HEK293 (cell line): ENCODE results near the gene CCP110.

Experiments used
- CTCF ChIA-PET: fragments of 350-600 bp; formaldehyde crosslinking; extraction: SDS; loops from one replicate; lab custom pipeline; 2021; ENCODE audit warnings: antibody characterized with exemption; lab: Yijun Ruan, JAX
- POLR2A ChIA-PET: fragments of 300-600 bp; formaldehyde crosslinking; extraction: SDS; loops from one replicate; lab custom pipeline; 2020; ENCODE audit warnings: antibody characterized with exemption, inconsistent platforms; lab: Yijun Ruan, JAX
- H3K27ac ChIP-seq: fragments of 200-500 bp; sonication (Bioruptor generic); 2 replicates; pipeline ENCODE4 v1.5.1; 2014; ENCODE audit warnings: low read depth, low read length, control low read depth, inconsistent platforms; ENCODE audit errors: extremely low read depth
- H3K36me3 ChIP-seq, 2 experiments: fragments of 200-500 bp in 1 of 2; sonication (Bioruptor generic) in 1 of 2; 1 replicate in 1 of 2; 2 replicates in 1 of 2; pipeline ENCODE4 v1.5.1; 2014 to 2017; ENCODE audit warnings: inconsistent platforms in 2 of 2, low read length in 2 of 2; ENCODE audit not compliant: control insufficient read depth in 2 of 2, insufficient read depth in 1 of 2
- H3K4me1 ChIP-seq: fragments of 200-500 bp; sonication (Bioruptor generic); 2 replicates; pipeline ENCODE4 v1.5.1; 2014; ENCODE audit warnings: mild to moderate bottlenecking, low read length, inconsistent platforms; ENCODE audit not compliant: control insufficient read depth, insufficient read depth
- H3K4me3 ChIP-seq: 2 replicates; pipeline ENCODE4 v1.5.1; 2011; ENCODE audit warnings: low read depth, mild to moderate bottlenecking, control low read depth, low read length, moderate library complexity
- H3K9me3 ChIP-seq: fragments of 200-500 bp; sonication (Bioruptor generic); 2 replicates; pipeline ENCODE4 v1.5.1; 2014; ENCODE audit warnings: low read depth, low read length, inconsistent platforms; ENCODE audit not compliant: control insufficient read depth, insufficient read depth
- FEZF1 ChIP-seq: fragments of 450-650 bp; formaldehyde crosslinking; IDR thresholded peaks from 2 replicates; pipeline ENCODE4 v1.5.1; 2016; ENCODE audit warnings: missing biosample characterization, missing genetic modification characterization
- MZF1 ChIP-seq: fragments of 450-650 bp; formaldehyde crosslinking; IDR thresholded peaks from 2 replicates; pipeline ENCODE4 v1.5.1; 2017; ENCODE audit warnings: missing biosample characterization, missing genetic modification characterization, borderline replicate concordance
- PRDM1 ChIP-seq: fragments of 450-650 bp; formaldehyde crosslinking; IDR thresholded peaks from 2 replicates; pipeline ENCODE4; 2016; ENCODE audit warnings: missing biosample characterization, missing genetic modification characterization
- SCRT2 ChIP-seq: fragments of 450-650 bp; formaldehyde crosslinking; IDR thresholded peaks from 2 replicates; pipeline ENCODE4 v1.5.1; 2016; ENCODE audit warnings: missing biosample characterization, missing genetic modification characterization
- TSHZ1 ChIP-seq: fragments of 450-650 bp; formaldehyde crosslinking; IDR thresholded peaks from 2 replicates; pipeline ENCODE4 v1.5.1; 2016; ENCODE audit warnings: missing biosample characterization, missing genetic modification characterization, borderline replicate concordance
- ZBTB17 ChIP-seq: fragments of 450-650 bp; formaldehyde crosslinking; IDR thresholded peaks from 2 replicates; pipeline ENCODE4 v1.5.1; 2016; ENCODE audit warnings: missing biosample characterization, missing genetic modification characterization
- ZBTB20 ChIP-seq: fragments of 450-650 bp; formaldehyde crosslinking; IDR thresholded peaks from 2 replicates; pipeline ENCODE4 v1.5.1; 2016; ENCODE audit warnings: missing biosample characterization, missing genetic modification characterization
- ZBTB7A ChIP-seq: fragments of 450-650 bp; formaldehyde crosslinking; IDR thresholded peaks from 2 replicates; pipeline ENCODE4 v1.5.1; 2016; ENCODE audit warnings: low read depth, missing biosample characterization, missing genetic modification characterization
- ZIC2 ChIP-seq: fragments of 450-650 bp; formaldehyde crosslinking; IDR thresholded peaks from 2 replicates; pipeline ENCODE4 v1.5.1; 2016; ENCODE audit warnings: missing biosample characterization, missing genetic modification characterization
- ZNF280C ChIP-seq: fragments of 450-650 bp; formaldehyde crosslinking; IDR thresholded peaks from 2 replicates; pipeline ENCODE4 v1.5.1; 2016; ENCODE audit warnings: missing biosample characterization, missing genetic modification characterization
- ZNF600 ChIP-seq: fragments of 450-650 bp; formaldehyde crosslinking; IDR thresholded peaks from 2 replicates; pipeline ENCODE4 v1.5.1; 2016; ENCODE audit warnings: missing biosample characterization, missing genetic modification characterization
- ZNF76 ChIP-seq: fragments of 450-650 bp; formaldehyde crosslinking; IDR thresholded peaks from 2 replicates; pipeline ENCODE4; 2016; ENCODE audit warnings: low read depth, missing biosample characterization, missing genetic modification characterization, borderline replicate concordance
- ZNF791 ChIP-seq: fragments of 450-650 bp; formaldehyde crosslinking; IDR thresholded peaks from 2 replicates; pipeline ENCODE4 v1.5.1; 2016; ENCODE audit warnings: missing biosample characterization, missing genetic modification characterization
- ZNF792 ChIP-seq: fragments of 450-650 bp; formaldehyde crosslinking; IDR thresholded peaks from 2 replicates; pipeline ENCODE4 v1.5.1; 2016; ENCODE audit warnings: missing biosample characterization, missing genetic modification characterization
- ZXDB ChIP-seq: fragments of 450-650 bp; formaldehyde crosslinking; IDR thresholded peaks from 2 replicates; pipeline ENCODE4 v1.5.1; 2016; ENCODE audit warnings: missing biosample characterization, missing genetic modification characterization

The CCP110 gene

GRCh38 chr16:19524356-19524615 lies 544 bp downstream of the CCP110 start:
- peaks cover 10% of the 10 kb centered on the region; the same call in 1 of the 2 replicates for H3K4me1 ChIP-seq
- POLR2A ChIA-PET: interaction anchor here (0.6 to 2.5 kb wide), 4 partner anchors 13 to 131 kb away, joined by 3 to 25 read pairs (median 3); partner anchors contain the start of gene VPS35L
- peak overlapping the region; percentile 95 for H3K4me3 ChIP-seq
- peaks cover 14 to 17% of the 10 kb centered on the region in 2 experiments for H3K36me3 ChIP-seq
- TF ChIP-seq ZIC2 (tag by site-specific recombination): 0 out of 2 replicates have a peak, but pooled peaks have one; percentile 13
- no peak for TF ChIP-seq ZNF280C (tag by site-specific recombination)
- H3K9me3 ChIP-seq: no peaks in the 10 kb centered on the region
- CTCF ChIA-PET: interaction anchor here (0.8 to 1.8 kb wide), 5 partner anchors 10 to 438 kb away, joined by 3 to 9 read pairs (median 3); partner anchors contain the start of gene VPS35L
- H3K27ac ChIP-seq: peak overlapping the region; percentile 68; the same call in 1 of the 2 replicates

- peaks cover 12 to 21% of the 10 kb centered on the region in 2 experiments for H3K36me3 ChIP-seq
- H3K9me3 ChIP-seq: no peaks in the 10 kb centered on the region
- TF ChIP-seq FEZF1 (tag by site-specific recombination) (peak; percentile 9; the same call in 1 of the 2 replicates), ZNF76 (tag by site-specific recombination) (peak; percentile 29; the same call in 1 of the 2 replicates), ZBTB17 (tag by site-specific recombination) (peak; percentile 31), PRDM1 (tag by site-specific recombination) (peak; percentile 13; the same call in 1 of the 2 replicates), ZNF792 (tag by site-specific recombination) (no peak), ZXDB (tag by site-specific recombination) (peak; percentile 97), ZBTB7A (tag by site-specific recombination) (no peak), ZBTB20 (tag by site-specific recombination) (peak; percentile 27; the same call in 1 of the 2 replicates), MZF1 (tag by site-specific recombination) (peak; percentile 49; the same call in 1 of the 2 replicates), ZNF600 (tag by site-specific recombination) (peak; percentile 84), ZNF791 (no peak), TSHZ1 (no peak), SCRT2 (tag by site-specific recombination) (peak; percentile 73)
- H3K4me3 ChIP-seq: peak overlapping the region; percentile 95
- POLR2A ChIA-PET: interaction anchor here (0.6 to 2.5 kb wide), 3 partner anchors 13 to 30 kb away, joined by 3 to 25 read pairs (median 3); partner anchors contain the start of gene VPS35L
- H3K4me1 ChIP-seq: peaks cover 10% of the 10 kb centered on the region; the same call in 1 of the 2 replicates
- CTCF ChIA-PET: interaction anchor here (0.7 to 1.8 kb wide), 8 partner anchors 9 to 439 kb away, joined by 3 to 10 read pairs (median 4); partner anchors contain the start of gene VPS35L
- H3K27ac ChIP-seq: peak overlapping the region; percentile 68; the same call in 1 of the 2 replicates
These were observed 1.1 kb downstream of the CCP110 start for GRCh38 chr16:19524616-19525384.
